DOHH2 (cell line): Measurements from ENCODE around the gene SRP68.

Experiments
- H3F3A ChIP-seq: fragments of 200-600 bp; sonication (generic), shearing (Covaris generic); 2 replicates; pipeline ENCODE4 v1.6.0; 2016; ENCODE audit warnings: antibody characterized with exemption, mild to moderate bottlenecking; ENCODE audit not compliant: control insufficient read depth, insufficient read depth
- H3K27ac ChIP-seq: fragments of 200-600 bp; sonication (generic); 2 replicates; pipeline ENCODE4 v1.5.1; 2014; ENCODE audit warnings: low read depth, mild to moderate bottlenecking, low read length, moderate library complexity
- H3K27me3 ChIP-seq: fragments of 200-600 bp; sonication (generic); 2 replicates; pipeline ENCODE4 v1.6.1; 2014; ENCODE audit warnings: mild to moderate bottlenecking, low read length, mixed read lengths; ENCODE audit not compliant: control insufficient read depth
- H3K36me3 ChIP-seq: fragments of 200-600 bp; sonication (generic); 2 replicates; pipeline ENCODE4 v1.6.1; 2014; ENCODE audit warnings: mild to moderate bottlenecking, low read length, moderate library complexity, mixed read lengths; ENCODE audit not compliant: control insufficient read depth
- H3K4me1 ChIP-seq: fragments of 200-600 bp; sonication (generic); 2 replicates; pipeline ENCODE4 v1.6.1; 2014; ENCODE audit warnings: mild to moderate bottlenecking, low read length, mixed read lengths; ENCODE audit not compliant: control insufficient read depth
- H3K4me2 ChIP-seq: fragments of 200-600 bp; sonication (generic); 2 replicates; pipeline ENCODE4 v1.6.0; 2014; ENCODE audit warnings: mild to moderate bottlenecking, low read length, moderate library complexity
- H3K4me3 ChIP-seq: fragments of 200-600 bp; sonication (generic); 2 replicates; pipeline ENCODE4 v1.5.1; 2014; ENCODE audit warnings: mild to moderate bottlenecking, low read length, mixed read lengths
- H3K79me2 ChIP-seq: fragments of 200-600 bp; sonication (generic); 2 replicates; pipeline ENCODE4 v1.6.1; 2014; ENCODE audit warnings: mild to moderate bottlenecking, low read length, mixed read lengths; ENCODE audit not compliant: control insufficient read depth
- H3K9me2 ChIP-seq: fragments of 200-600 bp; sonication (generic); replicated peaks from 2 replicates; pipeline ENCODE4 v1.6.1; 2014; ENCODE audit warnings: mild to moderate bottlenecking, low read length, mixed read lengths; ENCODE audit not compliant: control insufficient read depth
- H3K9me3 ChIP-seq: fragments of 200-600 bp; sonication (generic); 2 replicates; pipeline ENCODE4 v1.6.1; 2014; ENCODE audit warnings: antibody characterized with exemption, low read length, mixed read lengths; ENCODE audit not compliant: control insufficient read depth, insufficient read depth
- H4K20me1 ChIP-seq: fragments of 200-600 bp; sonication (generic); 2 replicates; pipeline ENCODE4 v1.6.0; 2014; ENCODE audit warnings: low read depth, mild to moderate bottlenecking, antibody characterized with exemption, low read length, moderate library complexity; ENCODE audit not compliant: control insufficient read depth, insufficient read depth
- EZH2phosphoT487 ChIP-seq: fragments of 200-600 bp; sonication (generic); IDR thresholded peaks from 2 replicates; pipeline ENCODE4 v1.6.1; 2017; ENCODE audit warnings: borderline replicate concordance, mild to moderate bottlenecking, antibody characterized with exemption, low read length, moderate library complexity, mixed read lengths
- TF ChIP-seq, protein P1 (sequence below): fragments of 200-600 bp; sonication (generic); IDR thresholded peaks from one replicate; pipeline ENCODE4 v1.5.1; 2014; ENCODE audit warnings: antibody characterized with exemption, mild to moderate bottlenecking, low read depth, low read length; ENCODE audit not compliant: poor library complexity, severe bottlenecking

The SRP68 gene

GRCh38 chr17:76034428-76035350, 37.6 kb downstream of the SRP68 start:
- no peaks in the 10 kb centered on the region for H3F3A ChIP-seq
- H3K27ac ChIP-seq = no peak overlapping the region
- TF ChIP-seq EZH2phosphoT487 = no peak
- TF ChIP-seq, protein P1, sequence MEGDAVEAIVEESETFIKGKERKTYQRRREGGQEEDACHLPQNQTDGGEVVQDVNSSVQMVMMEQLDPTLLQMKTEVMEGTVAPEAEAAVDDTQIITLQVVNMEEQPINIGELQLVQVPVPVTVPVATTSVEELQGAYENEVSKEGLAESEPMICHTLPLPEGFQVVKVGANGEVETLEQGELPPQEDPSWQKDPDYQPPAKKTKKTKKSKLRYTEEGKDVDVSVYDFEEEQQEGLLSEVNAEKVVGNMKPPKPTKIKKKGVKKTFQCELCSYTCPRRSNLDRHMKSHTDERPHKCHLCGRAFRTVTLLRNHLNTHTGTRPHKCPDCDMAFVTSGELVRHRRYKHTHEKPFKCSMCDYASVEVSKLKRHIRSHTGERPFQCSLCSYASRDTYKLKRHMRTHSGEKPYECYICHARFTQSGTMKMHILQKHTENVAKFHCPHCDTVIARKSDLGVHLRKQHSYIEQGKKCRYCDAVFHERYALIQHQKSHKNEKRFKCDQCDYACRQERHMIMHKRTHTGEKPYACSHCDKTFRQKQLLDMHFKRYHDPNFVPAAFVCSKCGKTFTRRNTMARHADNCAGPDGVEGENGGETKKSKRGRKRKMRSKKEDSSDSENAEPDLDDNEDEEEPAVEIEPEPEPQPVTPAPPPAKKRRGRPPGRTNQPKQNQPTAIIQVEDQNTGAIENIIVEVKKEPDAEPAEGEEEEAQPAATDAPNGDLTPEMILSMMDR = no peak
- H3K9me3 ChIP-seq = no peaks in the 10 kb centered on the region
- H3K4me2 ChIP-seq = no peak overlapping the region
- no peaks in the 10 kb centered on the region for H3K9me2 ChIP-seq
- H3K36me3 ChIP-seq = peaks cover 15% of the 10 kb centered on the region
- no peaks in the 10 kb centered on the region for H4K20me1 ChIP-seq
- H3K4me3 ChIP-seq = no peak overlapping the region
- H3K79me2 ChIP-seq = no peaks in the 10 kb centered on the region
- peaks cover 5% of the 10 kb centered on the region for H3K4me1 ChIP-seq
- H3K27me3 ChIP-seq = no peaks in the 10 kb centered on the region

DNA sequence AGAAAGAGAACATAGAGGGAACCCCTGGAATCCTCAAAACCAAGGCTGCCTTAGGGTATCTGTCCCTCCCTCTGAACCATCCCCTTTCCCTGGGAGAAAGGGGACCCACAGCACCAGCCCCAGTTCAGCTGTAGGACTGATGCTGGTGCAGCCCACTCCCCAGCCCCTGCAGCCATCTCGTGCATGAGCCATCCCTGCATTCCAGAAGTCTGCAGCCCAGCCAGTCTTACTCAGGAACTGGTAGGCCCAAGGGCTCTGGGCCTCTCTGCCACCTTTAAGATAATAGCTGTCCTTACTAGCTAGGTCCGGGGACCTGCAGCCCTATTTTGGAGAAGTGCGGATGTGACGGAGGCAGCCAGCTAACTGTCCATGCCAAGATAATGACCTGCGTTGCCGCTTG, 39.2 kb downstream of the SRP68 start:
- H3F3A ChIP-seq = no peaks in the 10 kb centered on the region
- no peak overlapping the region for H3K4me3 ChIP-seq
- H3K9me3 ChIP-seq = no peaks in the 10 kb centered on the region
- no peaks in the 10 kb centered on the region; the same call in 1 of the 2 replicates for H3K36me3 ChIP-seq
- H3K79me2 ChIP-seq = no peaks in the 10 kb centered on the region
- H3K27me3 ChIP-seq = no peaks in the 10 kb centered on the region
- no peaks in the 10 kb centered on the region for H3K9me2 ChIP-seq
- peaks cover 16% of the 10 kb centered on the region for H3K4me1 ChIP-seq
- no peak overlapping the region for H3K4me2 ChIP-seq
- H4K20me1 ChIP-seq = no peaks in the 10 kb centered on the region
- TF ChIP-seq, protein P1 = no peak
- no peak for TF ChIP-seq EZH2phosphoT487
- H3K27ac ChIP-seq = no peak overlapping the region

- no peaks in the 10 kb centered on the region for H3K79me2 ChIP-seq
- no peak overlapping the region for H3K27ac ChIP-seq
- H3F3A ChIP-seq = no peaks in the 10 kb centered on the region
- H3K36me3 ChIP-seq = no peaks in the 10 kb centered on the region
- no peak overlapping the region for H3K4me2 ChIP-seq
- TF ChIP-seq, protein P1 = no peak
- no peaks in the 10 kb centered on the region for H3K9me2 ChIP-seq
- no peaks in the 10 kb centered on the region for H4K20me1 ChIP-seq
- H3K4me1 ChIP-seq = peaks cover 16% of the 10 kb centered on the region
- no peak overlapping the region for H3K4me3 ChIP-seq
- no peaks in the 10 kb centered on the region for H3K9me3 ChIP-seq
- no peaks in the 10 kb centered on the region for H3K27me3 ChIP-seq
Observed at GRCh38 chr17:76032780-76033108, 39.6 kb downstream of the SRP68 start.
